K562 (cell line): ENCODE results near the gene WRAP53. TPM values are rescaled to one million over a fixed set of nuclear protein-coding genes. Genes with fewer than 3 reads are reported as not detected.

Source experiments
- ATAC-seq: fragments of 200-7000 bp; cut with Tn5 transposase; 3 replicates; pipeline ENCODE4 v1.9.1; 2020; ENCODE audit warnings: moderate library complexity
- BruUV-seq: library from RNA; stranded (reverse); fragments of 400-500 nt; replicated peaks from 2 replicates; lab custom pipeline; 2021; lab: Mats Ljungman, UMichigan
- CTCF ChIA-PET: fragments of 300-600 bp; formaldehyde crosslinking; extraction: SDS; loops from one replicate; lab custom pipeline; 2021; ENCODE audit warnings: low intra/inter-chr PET ratio; lab: Yijun Ruan, JAX
- POLR2A ChIA-PET: fragments of 300-600, 350-650 bp; sonication (Branson Sonifier 250); formaldehyde crosslinking; extraction: SDS; loops from one replicate; lab custom pipeline; 2021; ENCODE audit warnings: antibody characterized with exemption, inconsistent platforms; lab: Yijun Ruan, JAX
- DNase-seq, 4 experiments: peaks; one replicate each; pipeline versions ENCODE4 v3.0.0 to v3.0.0-alpha.2; 2011 to 2018; ENCODE audit warnings: low spot score in 3 of 4, mixed read lengths in 3 of 4; ENCODE audit errors: extremely low read depth in 1 of 4
- FAIRE-seq: peaks from 2 replicates; lab custom pipeline; 2011; peaks lifted over from hg19 to GRCh38; lab: Jason Lieb, UNC
- H2AFZ ChIP-seq: 2 replicates; pipeline ENCODE4 v1.6.0; 2011; ENCODE audit warnings: low read depth, low read length, control low read depth, inconsistent platforms
- H3K27ac ChIP-seq: fragments of 200-600 bp; 3 replicates; pipeline ENCODE4 v1.8.0; 2011; ENCODE audit warnings: low read depth, mild to moderate bottlenecking, control low read depth, inconsistent platforms, low read length, moderate library complexity, mixed read lengths; ENCODE audit errors: extremely low read depth
- H3K27me3 ChIP-seq, 2 experiments: fragments of 300-600 bp in 1 of 2; 2 replicates in 1 of 2; 3 replicates in 1 of 2; pipeline versions ENCODE4 v1.6.0 to v1.8.0; 2011; ENCODE audit warnings: inconsistent platforms in 2 of 2, low read length in 2 of 2, mild to moderate bottlenecking in 1 of 2, mixed read lengths in 1 of 2, moderate library complexity in 1 of 2; ENCODE audit not compliant: control insufficient read depth in 2 of 2, insufficient read depth in 2 of 2
- H3K36me3 ChIP-seq: fragments of 300-600 bp; 3 replicates; pipeline ENCODE4 v1.8.0; 2011; ENCODE audit warnings: mild to moderate bottlenecking, low read length, inconsistent platforms; ENCODE audit not compliant: control insufficient read depth, insufficient read depth
- H3K4me1 ChIP-seq, 2 experiments: fragments of 200-600 bp in 1 of 2; replicated peaks in 1 of 2; 2 replicates in 1 of 2; 3 replicates in 1 of 2; pipeline versions ENCODE4 v1.5.1 to v1.8.0; 2011; ENCODE audit warnings: inconsistent platforms in 2 of 2, low read length in 2 of 2, mild to moderate bottlenecking in 1 of 2, mixed read lengths in 1 of 2, moderate library complexity in 1 of 2; ENCODE audit not compliant: control insufficient read depth in 2 of 2, insufficient read depth in 2 of 2
- H3K4me2 ChIP-seq: 2 replicates; pipeline ENCODE4 v1.6.1; 2011; ENCODE audit warnings: low read length, control low read depth, inconsistent platforms, mixed read lengths; ENCODE audit not compliant: insufficient read depth
- H3K4me3 ChIP-seq: fragments of 200-600 bp; sonication (generic), shearing (Covaris generic); 2 replicates; pipeline ENCODE4 v1.5.1; 2016; ENCODE audit warnings: control low read depth, inconsistent platforms
- H3K79me2 ChIP-seq: fragments of 200-600 bp; 3 replicates; pipeline ENCODE4 v1.8.0; 2011; ENCODE audit warnings: low read length, inconsistent platforms; ENCODE audit not compliant: control insufficient read depth, insufficient read depth
- H3K9ac ChIP-seq, 2 experiments: 2 replicates each; pipeline versions ENCODE4 v1.6.0 to v1.6.1; 2011; ENCODE audit warnings: low read depth in 2 of 2, low read length in 2 of 2, control low read depth in 1 of 2, inconsistent platforms in 1 of 2, mild to moderate bottlenecking in 1 of 2, mixed read lengths in 1 of 2; ENCODE audit not compliant: insufficient read depth in 1 of 2
- H3K9me1 ChIP-seq: one replicate; pipeline ENCODE4 v1.6.0; 2011; ENCODE audit warnings: inconsistent platforms, mild to moderate bottlenecking, low read length, moderate library complexity; ENCODE audit not compliant: control insufficient read depth, insufficient read depth
- H3K9me3 ChIP-seq: replicated peaks from 2 replicates; pipeline ENCODE4 v1.5.1; 2011; ENCODE audit warnings: low read depth, low read length, inconsistent platforms; ENCODE audit not compliant: control insufficient read depth, insufficient read depth
- H4K20me1 ChIP-seq: replicated peaks from 2 replicates; pipeline ENCODE4 v1.6.1; 2011; ENCODE audit warnings: low read length, inconsistent platforms, mixed read lengths; ENCODE audit not compliant: control insufficient read depth, insufficient read depth
- CTCFL ChIP-seq: IDR thresholded peaks from 2 replicates; pipeline ENCODE4 v1.6.1; 2011; ENCODE audit warnings: borderline replicate concordance, low read depth, mild to moderate bottlenecking, moderate library complexity, low read length; ENCODE audit not compliant: insufficient read depth, poor library complexity, severe bottlenecking
- GATAD2A ChIP-seq: fragments of 450-650 bp; IDR thresholded peaks from 2 replicates; pipeline ENCODE4 v1.6.1; 2017
- IRF9 ChIP-seq: fragments of 450-650 bp; IDR thresholded peaks from 2 replicates; pipeline ENCODE4 v1.6.1; 2016; ENCODE audit warnings: missing biosample characterization, missing genetic modification characterization
- KHSRP ChIP-seq: fragments of 450-650 bp; IDR thresholded peaks from 2 replicates; pipeline ENCODE4 v1.6.1; 2017
- KLF1 ChIP-seq: fragments of 450-650 bp; IDR thresholded peaks from 2 replicates; pipeline ENCODE4 v1.6.1; 2016; ENCODE audit warnings: missing genetic modification characterization, missing compliant biosample characterization
- MLX ChIP-seq, 2 experiments: fragments of 450-650 bp in 1 of 2; sonication (generic) in 1 of 2; formaldehyde crosslinking; conservative IDR thresholded peaks; 2 replicates each; pipeline versions ENCODE4 v1.4.0 to v1.8.1; 2020 to 2022; ENCODE audit warnings: mild to moderate bottlenecking in 1 of 2, missing genetic modification reagents in 1 of 2
- PHF21A ChIP-seq: fragments of 450-650 bp; IDR thresholded peaks from 2 replicates; pipeline ENCODE4 v1.6.1; 2017; ENCODE audit warnings: low read depth, borderline replicate concordance
- PRPF4 ChIP-seq: fragments of 200-400 bp; formaldehyde crosslinking; IDR thresholded peaks from one replicate; pipeline ENCODE4 v1.6.1; 2017; ENCODE audit warnings: low read length, low read depth, mild to moderate bottlenecking; ENCODE audit not compliant: insufficient read depth, poor library complexity, severe bottlenecking
- SLC30A9 ChIP-seq: fragments of 250-450 bp; sonication (Bioruptor Pico); IDR thresholded peaks from 2 replicates; pipeline ENCODE4 v1.8.0; 2022; ENCODE audit warnings: mild to moderate bottlenecking, moderate library complexity
- SMARCC2 ChIP-seq: fragments of 450-650 bp; IDR thresholded peaks from 2 replicates; pipeline ENCODE4 v1.6.1; 2017; ENCODE audit warnings: antibody characterized with exemption, moderate library complexity, mild to moderate bottlenecking, low read depth
- SRSF3 ChIP-seq: fragments of 200-400 bp; formaldehyde crosslinking; IDR thresholded peaks from 2 replicates; pipeline ENCODE4 v1.6.1; 2016; ENCODE audit warnings: mild to moderate bottlenecking, low read length, moderate library complexity; ENCODE audit not compliant: insufficient read depth
- TAF15 ChIP-seq: fragments of 200-400 bp; formaldehyde crosslinking; IDR thresholded peaks from 2 replicates; pipeline ENCODE4 v1.6.1; 2017; ENCODE audit warnings: mild to moderate bottlenecking, low read depth, low read length, moderate library complexity
- ZNF584 ChIP-seq: fragments of 200-800 bp; sonication (Bioruptor generic); IDR thresholded peaks from 2 replicates; pipeline ENCODE4 v1.6.1; 2016; ENCODE audit warnings: low read depth, mild to moderate bottlenecking, missing genetic modification characterization, missing compliant biosample characterization
- WGBS: fragments of 100-300 bp; shearing (Covaris generic); methylation state at CpG from one replicate; pipeline ENCODE4 v1.1.6; 2016; ENCODE audit warnings: low coverage, mixed read lengths; ENCODE audit not compliant: insufficient coverage; ENCODE audit errors: missing lambda C conversion rate; 5-methylcytosine and 5-hydroxymethylcytosine counted together
- in situ Hi-C: fragments of 300-500 bp; cut with MboI; formaldehyde crosslinking; loops from 4 replicates; pipeline ENCODE4 v1.15.0; 2018; ENCODE audit warnings: inconsistent platforms, mixed read lengths
- intact Hi-C: fragments of 100-400 bp; cut with micrococcal nuclease; formaldehyde crosslinking; loops from 2 replicates; pipeline ENCODE4 v1.14.2; 2022
- polyA plus RNA-seq, 8 experiments: library from polyadenylated mRNA; depleted of rRNA in 4 of 8; stranded (reverse) in 5 of 8; unstranded in 3 of 8; fragments of >200 nt; fragmentation: Nextera tagmentation in 2 of 8; fragmentation: Illumina TruSeq in 1 of 8; extraction: Ambion mirVana in 2 of 8; extraction: Trizol in 1 of 8; gene quantifications; 2 replicates each; pipeline versions ENCODE4 v1.2.1 to v1.2.3, GENCODE V29; 2011 to 2014; ENCODE audit warnings: inconsistent platforms in 1 of 8, missing spikeins in 1 of 8
- total RNA-seq, 7 experiments: library from RNA; depleted of rRNA in 6 of 7; stranded (reverse); fragments of >200 nt in 6 of 7; fragmentation: Illumina TruSeq in 2 of 7; extraction: Trizol in 2 of 7; gene quantifications; 2 replicates each; pipeline versions ENCODE4 v1.2.1 to v1.2.3, GENCODE V29; 2011 to 2021; ENCODE audit warnings: low replicate concordance in 1 of 7

WRAP53 gene
- total and polyA plus RNA-seq, 9 of the 15 experiments (the other 6 are each of a cell fraction or from before 2014, with no cell fraction given): 0.72 to 18.2 (median 13.4) TPM

- no peak for FAIRE-seq
- Histone ChIP-seq H3K27ac (no peak overlapping the region), H3K36me3 (peaks cover 35% of the 10 kb centered on the region), H3K4me1 (no peaks in the 10 kb centered on the region; a peak in 1 of 5 replicates), H3K79me2 (no peaks in the 10 kb centered on the region), H3K4me3 (no peak overlapping the region), H2AFZ (no peak overlapping the region), H3K27me3 (no peaks in the 10 kb centered on the region), H4K20me1 (no peaks in the 10 kb centered on the region), H3K9me1 (no peaks in the 10 kb centered on the region), H3K9ac (no peak overlapping the region), H3K4me2 (no peak overlapping the region), H3K9me3 (peaks cover 3% of the 10 kb centered on the region)
- ATAC-seq: no peak
- no TSS peak for BruUV-seq
- TF ChIP-seq KLF1 (tag) (no peak), MLX (CRISPR knock-in tag; conservative IDR thresholded peaks at IDR 0.05) (no peak), SLC30A9 (CRISPR knock-in tag) (no peak), SMARCC2 (no peak), CTCFL (no peak), SRSF3 (no peak), IRF9 (no peak), PRPF4 (no peak), PHF21A (no peak), TAF15 (no peak), ZNF584 (CRISPR knock-in tag) (no peak), KHSRP (no peak), GATAD2A (no peak)
- in situ Hi-C loops (no loop called here), intact Hi-C loops (no loop called here)
- POLR2A ChIA-PET: interaction anchor here (1.0 to 3.7 kb wide), 2 partner anchors 9 to 12 kb away, joined by 3 to 19 read pairs; partner anchors contain the start of gene TP53
- no peak for DNase-seq
- CTCF ChIA-PET: no interaction called here
- WGBS: 80% methylated on average over 10 of the region's 14 CpGs
These were observed 13.3 kb upstream of the WRAP53 start for GRCh38 chr17:7674934-7675333.
